HepG2 (cell line): Measurements from ENCODE around the gene TFF1. TPM values are rescaled to one million over a fixed set of nuclear protein-coding genes. Genes with fewer than 3 reads are reported as not detected.

Source experiments
- ATAC-seq: fragments of 200-7000 bp; cut with Tn5 transposase; 3 replicates; pipeline ENCODE4 v1.9.1; 2020; ENCODE audit warnings: mild to moderate bottlenecking, moderate library complexity
- BruUV-seq: library from RNA; stranded (reverse); fragments of 400-500 nt; replicated peaks from 2 replicates; lab custom pipeline; 2021; lab: Mats Ljungman, UMichigan
- CTCF ChIA-PET: fragments of 300-600 bp; formaldehyde crosslinking; extraction: SDS; loops from one replicate; lab custom pipeline; 2021; ENCODE audit warnings: low total read pairs, inconsistent platforms, low intra/inter-chr PET ratio; lab: Yijun Ruan, JAX
- POLR2A ChIA-PET: fragments of 350-600 bp; sonication (Branson Sonifier 250); formaldehyde crosslinking; loops from one replicate; lab custom pipeline; 2020; ENCODE audit warnings: antibody characterized with exemption, inconsistent platforms; lab: Yijun Ruan, JAX
- DNase-seq: peaks from one replicate; pipeline ENCODE4 v3.0.0-alpha.2; 2015; ENCODE audit warnings: low spot score
- FAIRE-seq: peaks from 3 replicates; lab custom pipeline; 2011; peaks lifted over from hg19 to GRCh38; lab: Jason Lieb, UNC
- H2AFZ ChIP-seq: one replicate; pipeline ENCODE4 v1.6.1; 2011; ENCODE audit warnings: low read length, inconsistent platforms
- H3K27ac ChIP-seq: fragments of 300-600 bp; 3 replicates; pipeline ENCODE4 v1.8.0; 2011; ENCODE audit warnings: mixed run types, mild to moderate bottlenecking, mixed read lengths, low read length, inconsistent platforms; ENCODE audit not compliant: insufficient read depth; ENCODE audit errors: extremely low read length
- H3K27me3 ChIP-seq, 2 experiments: fragments of 200-600 bp in 1 of 2; 2 replicates in 1 of 2; 3 replicates in 1 of 2; pipeline versions ENCODE4 v1.6.0 to v1.8.0; 2011; ENCODE audit warnings: low read length in 2 of 2, mild to moderate bottlenecking in 2 of 2, moderate library complexity in 2 of 2, inconsistent platforms in 1 of 2; ENCODE audit not compliant: insufficient read depth in 2 of 2, control insufficient read depth in 1 of 2
- H3K36me3 ChIP-seq, 2 experiments: fragments of 200-600 bp in 1 of 2; replicated peaks in 1 of 2; 2 replicates in 1 of 2; 3 replicates in 1 of 2; pipeline versions ENCODE4 v1.5.1 to v1.8.0; 2011; ENCODE audit warnings: low read length in 2 of 2, inconsistent platforms in 1 of 2; ENCODE audit not compliant: insufficient read depth in 2 of 2, control insufficient read depth in 1 of 2
- H3K4me1 ChIP-seq: 2 replicates; pipeline ENCODE4 v1.5.1; 2012; ENCODE audit warnings: low read length, inconsistent platforms; ENCODE audit not compliant: insufficient read depth
- H3K4me2 ChIP-seq: 2 replicates; pipeline ENCODE4 v1.6.0; 2011; ENCODE audit warnings: low read depth, low read length, inconsistent platforms
- H3K4me3 ChIP-seq, 3 experiments: fragments of 200-600 bp in 1 of 3; sonication (generic), shearing (Covaris generic) in 1 of 3; replicated peaks in 1 of 3; 2 replicates each; pipeline ENCODE4 v1.5.1; 2011 to 2016; ENCODE audit warnings: low read length in 3 of 3, inconsistent platforms in 2 of 3, low read depth in 2 of 3, mild to moderate bottlenecking in 2 of 3, control low read depth in 1 of 3, mixed read lengths in 1 of 3; ENCODE audit not compliant: insufficient read depth in 1 of 3
- H3K79me2 ChIP-seq: one replicate; pipeline ENCODE4 v1.6.1; 2011; ENCODE audit warnings: low read length, inconsistent platforms; ENCODE audit not compliant: insufficient read depth
- H3K9ac ChIP-seq: 2 replicates; pipeline ENCODE4 v1.6.0; 2011; ENCODE audit warnings: mild to moderate bottlenecking, low read depth, low read length, inconsistent platforms; ENCODE audit not compliant: insufficient read depth
- H3K9me3 ChIP-seq: 2 replicates; pipeline ENCODE4 v1.5.1; 2012; ENCODE audit warnings: mild to moderate bottlenecking, low read length
- H4K20me1 ChIP-seq: 2 replicates; pipeline ENCODE4 v1.6.0; 2011; ENCODE audit warnings: inconsistent platforms, mild to moderate bottlenecking, low read length, moderate library complexity; ENCODE audit not compliant: insufficient read depth
- FOXK1 ChIP-seq: sonication (generic); formaldehyde crosslinking; IDR thresholded peaks from 2 replicates; pipeline ENCODE4 v1.4.0; 2020; ENCODE audit warnings: low read depth, missing genetic modification reagents, borderline replicate concordance
- GMEB1 ChIP-seq: sonication (generic); formaldehyde crosslinking; IDR thresholded peaks from 2 replicates; pipeline ENCODE4 v1.5.1; 2020; ENCODE audit warnings: missing genetic modification reagents, mild to moderate bottlenecking, borderline replicate concordance
- KDM6A ChIP-seq: IDR thresholded peaks from 2 replicates; pipeline ENCODE4 v1.6.1; 2016; ENCODE audit warnings: low read depth
- KIAA2018 ChIP-seq: sonication (generic); formaldehyde crosslinking; IDR thresholded peaks from 2 replicates; pipeline ENCODE4 v1.5.0; 2020; ENCODE audit warnings: mild to moderate bottlenecking, missing genetic modification reagents, borderline replicate concordance
- MXD4 ChIP-seq: IDR thresholded peaks from 2 replicates; pipeline ENCODE4 v1.6.1; 2016; ENCODE audit warnings: mild to moderate bottlenecking, missing biosample characterization, missing genetic modification reagents
- PAWR ChIP-seq: sonication (generic); formaldehyde crosslinking; IDR thresholded peaks from 2 replicates; pipeline ENCODE4 v1.4.0; 2020; ENCODE audit warnings: missing genetic modification reagents, mild to moderate bottlenecking, borderline replicate concordance
- ZNF253 ChIP-seq: sonication (generic); formaldehyde crosslinking; IDR thresholded peaks from 2 replicates; pipeline ENCODE4 v1.8.0; 2022; ENCODE audit warnings: mild to moderate bottlenecking, missing genetic modification reagents, borderline replicate concordance
- ZNF879 ChIP-seq: sonication (generic); formaldehyde crosslinking; IDR thresholded peaks from 2 replicates; pipeline ENCODE4 v1.8.1; 2023; ENCODE audit warnings: missing genetic modification reagents
- ZUFSP ChIP-seq: sonication (generic); formaldehyde crosslinking; IDR thresholded peaks from 2 replicates; pipeline ENCODE4 v1.9.0; 2021; ENCODE audit warnings: missing genetic modification reagents, mild to moderate bottlenecking, borderline replicate concordance
- WGBS: methylation state at CpG from one replicate; pipeline ENCODE4 v1.1.6; 2017; ENCODE audit warnings: low lambda C conversion rate; 5-methylcytosine and 5-hydroxymethylcytosine counted together
- in situ Hi-C: cut with HindIII; loops from 2 replicates; pipeline ENCODE4 v1.10.0; 2017; ENCODE audit warnings: low pct_unique_long_range_greater_than_20kb; ENCODE audit not compliant: extremely low pct_ligation_motif_present
- intact Hi-C: fragments of 100-400 bp; cut with micrococcal nuclease; formaldehyde crosslinking; loops from one replicate; pipeline ENCODE4 v1.10.0; 2022; ENCODE audit not compliant: unreplicated experiment
- polyA plus RNA-seq, 8 experiments: library from polyadenylated mRNA; depleted of rRNA in 3 of 8; stranded (reverse) in 7 of 8; unstranded in 1 of 8; fragments of >200 nt; fragmentation: Illumina TruSeq in 4 of 8; extraction: Trizol in 4 of 8; gene quantifications; 2 replicates each; pipeline versions ENCODE4 v1.2.1 to v1.2.3, GENCODE V29; 2011 to 2016; ENCODE audit warnings: low read depth in 4 of 8, missing spikeins in 1 of 8, mixed read lengths in 1 of 8; ENCODE audit not compliant: insufficient read depth in 1 of 8
- total RNA-seq, 5 experiments: library from RNA; depleted of rRNA; stranded (reverse); fragments of >200 nt; fragmentation: Illumina TruSeq; extraction: Trizol; gene quantifications; 2 replicates each; pipeline ENCODE4 v1.2.3, GENCODE V29; 2016; ENCODE audit warnings: low read depth in 1 of 5

TFF1 gene
- total and polyA plus RNA-seq, 2 of the 13 experiments (the other 11 are each of a cell fraction or from before 2014, with no cell fraction given) = 0.24 to 19.4 TPM

- Histone ChIP-seq H3K4me2 (no peak overlapping the region), H3K36me3 (no peaks in the 10 kb centered on the region), H3K4me3 (no peak overlapping the region), H3K27ac (no peak overlapping the region), H2AFZ (no peak overlapping the region), H3K79me2 (no peaks in the 10 kb centered on the region), H3K4me1 (peaks cover 4% of the 10 kb centered on the region; the same call in 1 of the 2 replicates), H3K9ac (no peak overlapping the region), H4K20me1 (no peaks in the 10 kb centered on the region), H3K27me3 (no peaks in the 10 kb centered on the region), H3K9me3 (no peaks in the 10 kb centered on the region)
- no TSS peak for BruUV-seq
- POLR2A ChIA-PET = interaction anchor here (1.1 kb wide), 1 partner anchor 11 kb away, joined by 3 read pairs; no protein-coding TSS in a partner anchor
- 91% methylated on average over 5 of the region's 8 CpGs for WGBS
- no peak for FAIRE-seq
- in situ Hi-C loops (no loop called here), intact Hi-C loops (no loop called here)
- ATAC-seq = no peak
- DNase-seq = no peak
- TF ChIP-seq ZUFSP (CRISPR knock-in tag) (no peak), ZNF879 (CRISPR knock-in tag) (no peak), ZNF253 (no peak), KIAA2018 (CRISPR knock-in tag) (no peak), PAWR (CRISPR knock-in tag) (no peak), GMEB1 (CRISPR knock-in tag) (no peak), MXD4 (CRISPR knock-in tag) (no peak), KDM6A (CRISPR knock-in tag) (no peak), FOXK1 (CRISPR knock-in tag) (no peak)
- TF ChIP-seq, all 625 proteins: peak for 0
- CTCF ChIA-PET = no interaction called here
Observed at GRCh38 chr21:42378418-42378817, 12.1 kb upstream of the TFF1 start.
